OCI-LY7 (cell line): Measurements from ENCODE around the gene LPP.

Source experiments
- EZH2phosphoT487 ChIP-seq: fragments of 200-600 bp; sonication (generic); IDR thresholded peaks from 2 replicates; pipeline ENCODE4 v1.6.1; 2018; ENCODE audit warnings: low read depth, borderline replicate concordance, mild to moderate bottlenecking, mixed run types, antibody characterized with exemption, low read length, moderate library complexity, mixed read lengths
- TF ChIP-seq, protein P1 (sequence below): fragments of 200-600 bp; sonication (generic); conservative IDR thresholded peaks from 2 replicates; pipeline ENCODE4 v1.5.1; 2014; ENCODE audit warnings: mild to moderate bottlenecking, antibody characterized with exemption, low read length, moderate library complexity, mixed read lengths

- TF ChIP-seq, protein P1, sequence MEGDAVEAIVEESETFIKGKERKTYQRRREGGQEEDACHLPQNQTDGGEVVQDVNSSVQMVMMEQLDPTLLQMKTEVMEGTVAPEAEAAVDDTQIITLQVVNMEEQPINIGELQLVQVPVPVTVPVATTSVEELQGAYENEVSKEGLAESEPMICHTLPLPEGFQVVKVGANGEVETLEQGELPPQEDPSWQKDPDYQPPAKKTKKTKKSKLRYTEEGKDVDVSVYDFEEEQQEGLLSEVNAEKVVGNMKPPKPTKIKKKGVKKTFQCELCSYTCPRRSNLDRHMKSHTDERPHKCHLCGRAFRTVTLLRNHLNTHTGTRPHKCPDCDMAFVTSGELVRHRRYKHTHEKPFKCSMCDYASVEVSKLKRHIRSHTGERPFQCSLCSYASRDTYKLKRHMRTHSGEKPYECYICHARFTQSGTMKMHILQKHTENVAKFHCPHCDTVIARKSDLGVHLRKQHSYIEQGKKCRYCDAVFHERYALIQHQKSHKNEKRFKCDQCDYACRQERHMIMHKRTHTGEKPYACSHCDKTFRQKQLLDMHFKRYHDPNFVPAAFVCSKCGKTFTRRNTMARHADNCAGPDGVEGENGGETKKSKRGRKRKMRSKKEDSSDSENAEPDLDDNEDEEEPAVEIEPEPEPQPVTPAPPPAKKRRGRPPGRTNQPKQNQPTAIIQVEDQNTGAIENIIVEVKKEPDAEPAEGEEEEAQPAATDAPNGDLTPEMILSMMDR, result no peak
- no peak for TF ChIP-seq EZH2phosphoT487
Observed at GRCh38 chr3:188253123-188253793, 99.3 kb downstream of the LPP start.
